NT2/D1 (cell line): ENCODE results near the gene SAMSN1.

Experiments used
- YY1 ChIP-seq: IDR thresholded peaks from 2 replicates; pipeline ENCODE4 v1.6.1; 2011; ENCODE audit not compliant: insufficient read length, insufficient read depth
- ZNF274 ChIP-seq: IDR thresholded peaks from 2 replicates; pipeline ENCODE4 v1.6.1; 2011; ENCODE audit warnings: mild to moderate bottlenecking, low read depth, low read length

- TF ChIP-seq ZNF274 (no peak), YY1 (no peak)
Measured at GRCh38 chr21:14584357-14585095, 38.4 kb upstream of the SAMSN1 start.
